PC-9 (cell line): ENCODE measurements around the gene JARID2.

Source experiments
- CTCF ChIP-seq: fragments of 200-600 bp; sonication (generic); conservative IDR thresholded peaks from 2 replicates; pipeline ENCODE4 v1.6.1; 2017; ENCODE audit warnings: mixed run types, antibody characterized with exemption, mild to moderate bottlenecking, moderate library complexity
- EZH2 ChIP-seq: fragments of 200-600 bp; sonication (generic); IDR thresholded peaks from 2 replicates; pipeline ENCODE4 v1.8.0; 2017; ENCODE audit warnings: antibody characterized with exemption, low read depth

- no peak for TF ChIP-seq EZH2
- no peak for TF ChIP-seq CTCF
Measured at GRCh38 chr6:15524861-15525401, 279.1 kb downstream of the JARID2 start.
